AG04450 (cell line): ENCODE measurements around the gene FHAD1. TPM values are rescaled to one million over a fixed set of nuclear protein-coding genes. Genes with fewer than 3 reads are reported as not detected.

Experiments used
- CTCF ChIA-PET: fragments of 300-600, 350-600 bp; formaldehyde crosslinking; extraction: SDS; loops from one replicate; lab custom pipeline; 2022; ENCODE audit warnings: antibody characterized with exemption, inconsistent platforms; lab: Charles Lee
- POLR2A ChIA-PET: fragments of 350-600 bp; formaldehyde crosslinking; extraction: SDS; loops from one replicate; lab custom pipeline; 2021; ENCODE audit warnings: antibody characterized with exemption, inconsistent platforms; lab: Yijun Ruan, JAX
- DNase-seq: peaks from one replicate; pipeline ENCODE4 v3.0.0-alpha.2; 2011; ENCODE audit warnings: low read depth, low spot score
- H3K27ac ChIP-seq: one replicate; pipeline ENCODE4 v1.5.1; 2012; ENCODE audit warnings: low read depth, low read length, control low read depth
- H3K27me3 ChIP-seq: one replicate; pipeline ENCODE4 v1.6.0; 2012; ENCODE audit warnings: low read length; ENCODE audit not compliant: control insufficient read depth, insufficient read depth
- H3K4me3 ChIP-seq: 2 replicates; pipeline ENCODE4 v1.5.1; 2011; ENCODE audit warnings: mild to moderate bottlenecking, low read depth, low read length, control low read depth
- H3K9me3 ChIP-seq: 2 replicates; pipeline ENCODE4 v1.5.1; 2012; ENCODE audit warnings: low read length; ENCODE audit not compliant: control insufficient read depth, insufficient read depth
- polyA plus RNA-seq: library from polyadenylated mRNA; depleted of rRNA; stranded (reverse); fragments of >200 nt; gene quantifications from 2 replicates; pipeline ENCODE4 v1.2.3, GENCODE V29; 2011
- TF ChIP-seq, protein P1 (sequence below): IDR thresholded peaks from 2 replicates; pipeline ENCODE4 v1.5.1; 2011; ENCODE audit warnings: low read depth, low read length, control low read depth, inconsistent platforms

The FHAD1 gene
- polyA plus RNA-seq, 1 experiment, result 0.36 TPM

DNA sequence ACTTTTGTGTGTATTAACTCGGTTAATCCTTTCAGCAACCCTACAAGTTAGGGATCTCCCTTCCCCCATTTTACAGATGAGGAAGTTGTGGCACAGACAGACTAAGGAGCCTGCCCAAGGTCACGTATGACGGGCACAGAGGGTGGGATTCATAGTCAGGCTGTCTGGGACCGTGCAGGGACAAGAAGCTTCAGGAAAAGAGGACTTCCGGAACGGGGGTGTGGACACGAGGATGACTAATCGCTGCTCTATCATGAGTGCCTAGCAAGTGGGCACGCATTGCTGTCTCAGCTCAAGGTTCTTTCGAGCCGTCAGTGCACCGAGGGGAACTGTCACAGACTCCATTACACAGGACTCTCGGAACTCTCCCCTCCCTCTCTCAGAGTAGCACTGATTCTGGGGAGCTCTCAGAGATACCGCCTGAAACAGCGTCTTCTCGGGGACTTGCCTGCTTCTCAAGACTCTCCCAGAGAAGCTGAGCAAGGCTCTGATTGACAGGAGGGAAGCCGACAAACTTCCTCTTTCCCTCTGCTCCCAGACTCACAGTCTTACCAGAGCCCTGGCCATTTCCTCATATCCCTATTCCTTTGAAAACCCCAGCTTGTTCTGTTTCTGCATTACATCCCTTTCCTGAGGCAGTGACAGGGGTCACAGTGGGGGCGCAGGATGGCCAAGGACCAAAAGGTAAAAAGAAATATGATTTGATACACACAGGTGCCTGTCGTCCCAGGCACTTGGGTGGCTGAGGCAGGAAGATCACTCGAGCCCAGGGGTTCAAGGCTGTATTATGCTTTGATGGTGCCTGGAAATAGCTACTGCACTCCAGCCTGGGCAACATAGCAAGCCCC, 14.4 kb downstream of the FHAD1 start:
- no peak for DNase-seq
- H3K27me3 ChIP-seq, result peaks cover 10% of the 10 kb centered on the region
- no peaks in the 10 kb centered on the region; the same call in 1 of the 2 replicates for H3K9me3 ChIP-seq
- H3K4me3 ChIP-seq, result no peak overlapping the region
- ChIA-PET POLR2A (no interaction called here), CTCF (interaction anchor here (0.6 to 1.6 kb wide), 5 partner anchors 10 to 132 kb away, joined by 3 to 10 read pairs (median 3); no protein-coding TSS in a partner anchor)
- no peak overlapping the region for H3K27ac ChIP-seq
- TF ChIP-seq, protein P1, sequence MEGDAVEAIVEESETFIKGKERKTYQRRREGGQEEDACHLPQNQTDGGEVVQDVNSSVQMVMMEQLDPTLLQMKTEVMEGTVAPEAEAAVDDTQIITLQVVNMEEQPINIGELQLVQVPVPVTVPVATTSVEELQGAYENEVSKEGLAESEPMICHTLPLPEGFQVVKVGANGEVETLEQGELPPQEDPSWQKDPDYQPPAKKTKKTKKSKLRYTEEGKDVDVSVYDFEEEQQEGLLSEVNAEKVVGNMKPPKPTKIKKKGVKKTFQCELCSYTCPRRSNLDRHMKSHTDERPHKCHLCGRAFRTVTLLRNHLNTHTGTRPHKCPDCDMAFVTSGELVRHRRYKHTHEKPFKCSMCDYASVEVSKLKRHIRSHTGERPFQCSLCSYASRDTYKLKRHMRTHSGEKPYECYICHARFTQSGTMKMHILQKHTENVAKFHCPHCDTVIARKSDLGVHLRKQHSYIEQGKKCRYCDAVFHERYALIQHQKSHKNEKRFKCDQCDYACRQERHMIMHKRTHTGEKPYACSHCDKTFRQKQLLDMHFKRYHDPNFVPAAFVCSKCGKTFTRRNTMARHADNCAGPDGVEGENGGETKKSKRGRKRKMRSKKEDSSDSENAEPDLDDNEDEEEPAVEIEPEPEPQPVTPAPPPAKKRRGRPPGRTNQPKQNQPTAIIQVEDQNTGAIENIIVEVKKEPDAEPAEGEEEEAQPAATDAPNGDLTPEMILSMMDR, result no peak

DNA sequence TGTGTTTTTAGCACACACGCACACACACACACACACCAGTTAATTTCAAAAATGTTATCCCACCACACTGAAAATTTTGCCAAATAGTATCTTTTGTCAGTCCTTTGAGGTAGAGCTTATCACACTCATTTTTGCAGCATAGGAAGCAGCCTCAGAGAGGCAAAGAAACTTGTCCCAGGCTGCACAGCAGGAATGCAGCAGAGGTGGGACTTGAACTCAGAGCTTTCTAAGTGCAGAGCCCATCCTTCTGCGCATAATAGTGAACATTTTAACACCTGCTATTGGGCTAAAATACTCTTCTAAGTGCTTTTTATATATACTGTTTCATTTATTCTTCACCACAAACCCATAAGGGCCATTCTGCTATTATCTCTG, 15.0 kb downstream of the FHAD1 start:
- POLR2A ChIA-PET, result no interaction called here
- H3K27ac ChIP-seq, result no peak overlapping the region
- peaks cover 10% of the 10 kb centered on the region for H3K27me3 ChIP-seq
- CTCF ChIA-PET, result interaction anchor here (0.6 to 1.6 kb wide), 3 partner anchors 9 to 110 kb away, joined by 3 to 10 read pairs (median 3); no protein-coding TSS in a partner anchor
- no peaks in the 10 kb centered on the region; the same call in 1 of the 2 replicates for H3K9me3 ChIP-seq
- DNase-seq, result no peak
- TF ChIP-seq, protein P1, result no peak
- H3K4me3 ChIP-seq, result no peak overlapping the region

DNA sequence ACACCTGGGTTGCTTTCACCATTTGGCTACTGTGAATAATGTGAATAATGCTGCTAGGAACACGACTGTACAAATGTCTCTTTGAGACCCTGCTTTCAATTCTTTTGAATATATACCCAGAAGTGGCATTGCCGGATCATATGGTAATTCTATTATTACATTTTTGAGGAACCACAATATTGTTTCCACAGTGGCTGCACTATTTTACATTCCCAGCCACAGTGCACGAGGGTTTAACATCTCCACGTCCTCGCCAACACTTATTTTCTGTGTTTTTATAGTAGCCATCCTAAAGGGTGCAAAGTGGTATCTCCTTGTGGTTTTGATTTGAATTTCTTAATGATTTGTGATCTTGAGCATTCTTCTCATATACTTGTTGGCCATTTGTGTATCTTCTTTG, 15.7 kb downstream of the FHAD1 start:
- CTCF ChIA-PET, result interaction anchor here (0.6 to 1.6 kb wide), 2 partner anchors 9 to 1559 kb away, joined by 3 to 10 read pairs; no protein-coding TSS in a partner anchor
- TF ChIP-seq, protein P1, result no peak

DNA sequence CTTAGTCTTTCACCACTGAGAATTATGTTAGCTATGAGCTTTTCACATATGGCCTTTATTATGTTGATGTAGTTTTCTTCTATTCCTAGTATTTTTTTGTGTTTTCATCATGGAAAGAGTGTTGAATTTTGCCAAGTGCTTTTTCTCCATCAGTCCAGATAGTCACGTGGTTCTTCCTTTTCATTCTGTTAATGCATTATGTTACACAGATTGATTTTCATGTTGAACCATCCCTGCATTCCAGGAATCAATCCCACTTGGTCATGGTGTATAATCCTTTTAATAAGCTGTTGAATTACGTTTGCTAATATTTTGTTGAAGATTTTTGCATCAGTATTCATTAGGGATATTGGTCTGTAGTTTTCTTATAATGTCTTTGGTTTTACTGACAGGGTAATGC, 17.7 kb downstream of the FHAD1 start:
- Histone ChIP-seq H3K27me3 (peaks cover 12% of the 10 kb centered on the region), H3K27ac (no peak overlapping the region), H3K4me3 (no peak overlapping the region), H3K9me3 (no peaks in the 10 kb centered on the region; the same call in 1 of the 2 replicates)
- CTCF ChIA-PET, result interaction anchor here (0.7 to 1.6 kb wide), 5 partner anchors 8 to 338 kb away, joined by 3 to 4 read pairs (median 3); no protein-coding TSS in a partner anchor
- POLR2A ChIA-PET, result interaction anchor here (0.6 kb wide), 1 partner anchor 130 kb away, joined by 4 read pairs; no protein-coding TSS in a partner anchor
- TF ChIP-seq, protein P1, result no peak
- DNase-seq, result no peak

More for the DNA sequence above, 15.7 kb downstream of the FHAD1 start:
- Histone ChIP-seq H3K27ac (no peak overlapping the region), H3K4me3 (no peak overlapping the region), H3K9me3 (no peaks in the 10 kb centered on the region; the same call in 1 of the 2 replicates), H3K27me3 (peaks cover 10% of the 10 kb centered on the region)
- POLR2A ChIA-PET, result no interaction called here
- no peak for DNase-seq
